Keratinocyte (primary cell): ENCODE results near the gene CFAP47. TPM values are rescaled to one million over a fixed set of nuclear protein-coding genes. Genes with fewer than 3 reads are reported as not detected.

Source experiments
- DNase-seq: peaks from one replicate; pipeline ENCODE4 v3.0.0-alpha.2; 2011; ENCODE audit warnings: low read depth, missing footprints, low spot score
- FAIRE-seq: peaks from 2 replicates; lab custom pipeline; 2011; peaks lifted over from hg19 to GRCh38; lab: Jason Lieb, UNC
- H2AFZ ChIP-seq: 2 replicates; pipeline ENCODE4 v1.6.0; 2012; ENCODE audit warnings: low read length, control low read depth, inconsistent platforms; ENCODE audit not compliant: control insufficient read depth
- H3K27ac ChIP-seq: 2 replicates; pipeline ENCODE4 v1.5.1; 2011; ENCODE audit warnings: low read length; ENCODE audit not compliant: control insufficient read depth, insufficient read depth
- H3K27me3 ChIP-seq: 3 replicates; pipeline ENCODE4 v1.6.0; 2011; ENCODE audit warnings: low read length; ENCODE audit not compliant: control insufficient read depth, insufficient read depth; ENCODE audit errors: extremely low read depth
- H3K36me3 ChIP-seq, 2 experiments: 2 replicates in 1 of 2; 3 replicates in 1 of 2; pipeline ENCODE4 v1.5.1; 2011; ENCODE audit warnings: low read length in 2 of 2, mild to moderate bottlenecking in 1 of 2; ENCODE audit not compliant: control insufficient read depth in 2 of 2, insufficient read depth in 2 of 2; ENCODE audit errors: extremely low read depth in 1 of 2
- H3K4me1 ChIP-seq: 3 replicates; pipeline ENCODE4 v1.5.1; 2011; ENCODE audit warnings: low read length; ENCODE audit not compliant: control insufficient read depth, insufficient read depth; ENCODE audit errors: extremely low read depth
- H3K4me2 ChIP-seq: 3 replicates; pipeline ENCODE4 v1.6.0; 2011; ENCODE audit warnings: low read depth, low read length; ENCODE audit not compliant: control insufficient read depth, insufficient read depth; ENCODE audit errors: extremely low read depth
- H3K4me3 ChIP-seq, 3 experiments: fragments of 200-600 bp in 1 of 3; sonication (generic) in 1 of 3; 2 replicates in 2 of 3; 3 replicates in 1 of 3; pipeline ENCODE4 v1.5.1; 2011 to 2016; ENCODE audit warnings: low read length in 3 of 3, mild to moderate bottlenecking in 3 of 3, control low read depth in 2 of 3, inconsistent platforms in 1 of 3, low read depth in 1 of 3, mixed read lengths in 1 of 3, mixed run types in 1 of 3, moderate library complexity in 1 of 3; ENCODE audit not compliant: control insufficient read depth in 2 of 3, insufficient read depth in 2 of 3; ENCODE audit errors: extremely low read depth in 1 of 3
- H3K79me2 ChIP-seq: 2 replicates; pipeline ENCODE4 v1.6.0; 2012; ENCODE audit warnings: low read length; ENCODE audit not compliant: control insufficient read depth, insufficient read depth
- H3K9ac ChIP-seq: 3 replicates; pipeline ENCODE4 v1.6.0; 2011; ENCODE audit warnings: low read length; ENCODE audit not compliant: control insufficient read depth, insufficient read depth; ENCODE audit errors: extremely low read depth
- H3K9me1 ChIP-seq: 3 replicates; pipeline ENCODE4 v1.6.0; 2011; ENCODE audit warnings: low read length; ENCODE audit not compliant: control insufficient read depth, insufficient read depth; ENCODE audit errors: extremely low read depth
- H3K9me3 ChIP-seq: 2 replicates; pipeline ENCODE4 v1.5.1; 2012; ENCODE audit warnings: low read depth, low read length; ENCODE audit not compliant: control insufficient read depth
- H4K20me1 ChIP-seq: 3 replicates; pipeline ENCODE4 v1.6.0; 2011; ENCODE audit warnings: low read length; ENCODE audit not compliant: control insufficient read depth, insufficient read depth; ENCODE audit errors: extremely low read depth
- EZH2 ChIP-seq: IDR thresholded peaks from one replicate; pipeline ENCODE4 v1.6.1; 2012; ENCODE audit warnings: inconsistent platforms, mild to moderate bottlenecking, low read length, moderate library complexity
- dilution Hi-C: fragments of 300-500 bp; cut with MboI; formaldehyde crosslinking; loops from one replicate; pipeline ENCODE4 v1.7.0; 2020; ENCODE audit warnings: low sequenced_read_pairs; ENCODE audit not compliant: extremely low pct_ligation_motif_present
- polyA plus RNA-seq, 5 experiments: library from polyadenylated mRNA; depleted of rRNA in 3 of 5; stranded (reverse) in 3 of 5; stranded (forward) in 1 of 5; unstranded in 1 of 5; fragments of >200 nt; gene quantifications; 1 replicate in 1 of 5; 2 replicates in 3 of 5; 3 replicates in 1 of 5; pipeline versions ENCODE4 v1.2.1 to v1.2.3, GENCODE V29; 2011 to 2012; ENCODE audit warnings: missing spikeins in 2 of 5, low read depth in 1 of 5, low replicate concordance in 1 of 5
- TF ChIP-seq, protein P1 (sequence below), 3 experiments: IDR thresholded peaks in 1 of 3; conservative IDR thresholded peaks in 1 of 3; optimal IDR thresholded peaks in 1 of 3; 2 replicates in 2 of 3; 3 replicates in 1 of 3; pipeline versions ENCODE3 to v1.5.1; 2011; ENCODE audit warnings: low read length in 3 of 3, mild to moderate bottlenecking in 3 of 3, moderate library complexity in 2 of 3, control low read depth in 1 of 3, inconsistent platforms in 1 of 3; ENCODE audit not compliant: insufficient read depth in 2 of 3; ENCODE audit errors: extremely low read depth in 1 of 3

The CFAP47 gene
- polyA plus RNA-seq, 1 donor (not counting 4 experiments of a cell fraction or from before 2014, with no cell fraction given) = not detected

DNA sequence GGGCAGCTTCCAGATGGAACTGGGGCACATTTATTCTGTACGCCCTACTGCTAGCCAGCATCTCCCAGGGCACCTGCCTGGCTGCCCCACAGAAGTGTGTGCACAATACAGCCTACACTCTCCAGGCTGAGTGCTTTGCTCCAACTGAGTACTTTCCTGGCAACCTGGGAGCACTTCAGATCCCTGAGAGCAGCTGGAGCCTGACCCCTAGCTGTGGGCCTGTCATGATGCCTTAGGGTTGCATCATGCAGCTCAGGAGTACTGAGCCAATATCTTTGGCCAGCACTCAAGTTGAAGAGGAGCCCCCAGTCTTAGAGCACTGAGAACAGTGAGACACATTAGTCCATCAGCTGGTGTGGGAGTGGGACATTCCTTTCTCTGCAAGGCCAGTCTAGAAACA lies 321.9 kb downstream of the CFAP47 start:
- no peak overlapping the region for H3K4me2 ChIP-seq
- H3K36me3 ChIP-seq = no peaks in the 10 kb centered on the region
- H3K4me3 ChIP-seq = no peak overlapping the region
- no peaks in the 10 kb centered on the region for H3K79me2 ChIP-seq
- TF ChIP-seq, protein P1, sequence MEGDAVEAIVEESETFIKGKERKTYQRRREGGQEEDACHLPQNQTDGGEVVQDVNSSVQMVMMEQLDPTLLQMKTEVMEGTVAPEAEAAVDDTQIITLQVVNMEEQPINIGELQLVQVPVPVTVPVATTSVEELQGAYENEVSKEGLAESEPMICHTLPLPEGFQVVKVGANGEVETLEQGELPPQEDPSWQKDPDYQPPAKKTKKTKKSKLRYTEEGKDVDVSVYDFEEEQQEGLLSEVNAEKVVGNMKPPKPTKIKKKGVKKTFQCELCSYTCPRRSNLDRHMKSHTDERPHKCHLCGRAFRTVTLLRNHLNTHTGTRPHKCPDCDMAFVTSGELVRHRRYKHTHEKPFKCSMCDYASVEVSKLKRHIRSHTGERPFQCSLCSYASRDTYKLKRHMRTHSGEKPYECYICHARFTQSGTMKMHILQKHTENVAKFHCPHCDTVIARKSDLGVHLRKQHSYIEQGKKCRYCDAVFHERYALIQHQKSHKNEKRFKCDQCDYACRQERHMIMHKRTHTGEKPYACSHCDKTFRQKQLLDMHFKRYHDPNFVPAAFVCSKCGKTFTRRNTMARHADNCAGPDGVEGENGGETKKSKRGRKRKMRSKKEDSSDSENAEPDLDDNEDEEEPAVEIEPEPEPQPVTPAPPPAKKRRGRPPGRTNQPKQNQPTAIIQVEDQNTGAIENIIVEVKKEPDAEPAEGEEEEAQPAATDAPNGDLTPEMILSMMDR (optimal IDR thresholded peaks at IDR 0.05 in 1 of 3, IDR thresholded peaks at IDR 0.05 in 1 of 3, conservative IDR thresholded peaks at IDR 0.05 in 1 of 3; ENCODE audit: extremely low read depth in 1 of 3, insufficient read depth in 2 of 3, low read length in 3 of 3) = peak in 2 of 3 experiments; percentile 30 to 36
- TF ChIP-seq EZH2 = no peak
- H4K20me1 ChIP-seq = no peaks in the 10 kb centered on the region
- no peaks in the 10 kb centered on the region for H3K9me1 ChIP-seq
- no peak overlapping the region for H3K9ac ChIP-seq
- H3K27me3 ChIP-seq = no peaks in the 10 kb centered on the region
- FAIRE-seq (no peak), DNase-seq (no peak)
- H3K27ac ChIP-seq = no peak overlapping the region
- no peaks in the 10 kb centered on the region for H3K9me3 ChIP-seq
- no peaks in the 10 kb centered on the region for H3K4me1 ChIP-seq
- dilution Hi-C loops = no loop called here
- H2AFZ ChIP-seq = no peak overlapping the region

DNA sequence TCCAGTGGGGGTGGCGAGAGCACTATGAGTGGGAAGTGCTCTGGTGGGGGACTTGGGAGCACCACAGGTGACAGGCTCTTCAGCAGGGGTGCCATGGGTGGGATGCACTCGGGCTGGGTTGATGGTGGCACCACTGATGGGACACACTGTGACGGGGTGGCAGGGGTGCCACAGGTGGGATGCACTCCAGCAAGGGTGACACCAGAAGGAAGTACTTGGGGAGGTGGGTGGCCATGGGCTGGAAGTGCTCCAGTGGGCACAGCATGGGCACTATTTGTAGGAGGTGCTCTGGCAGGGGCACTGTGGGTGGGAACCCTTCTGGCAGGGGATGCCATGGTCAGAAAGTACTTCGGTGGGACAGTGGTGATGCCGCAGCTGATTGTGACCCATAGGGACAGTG lies 346.6 kb downstream of the CFAP47 start:
- dilution Hi-C loops = no loop called here
- no peaks in the 10 kb centered on the region for H3K36me3 ChIP-seq
- TF ChIP-seq, protein P1 (optimal IDR thresholded peaks at IDR 0.05 in 1 of 3, IDR thresholded peaks at IDR 0.05 in 1 of 3, conservative IDR thresholded peaks at IDR 0.05 in 1 of 3; ENCODE audit: extremely low read depth in 1 of 3, insufficient read depth in 2 of 3, low read length in 3 of 3) = no peak
- no peak for TF ChIP-seq EZH2

More for the DNA sequence above, 346.6 kb downstream of the CFAP47 start:
- DNase-seq (no peak), FAIRE-seq (no peak)
- H3K27ac ChIP-seq = no peak overlapping the region
- H3K4me1 ChIP-seq = no peaks in the 10 kb centered on the region
- H3K79me2 ChIP-seq = no peaks in the 10 kb centered on the region
- H4K20me1 ChIP-seq = no peaks in the 10 kb centered on the region
- H2AFZ ChIP-seq = no peak overlapping the region
- no peaks in the 10 kb centered on the region for H3K27me3 ChIP-seq
- no peaks in the 10 kb centered on the region for H3K9me3 ChIP-seq
- no peak overlapping the region for H3K9ac ChIP-seq
- no peak overlapping the region for H3K4me2 ChIP-seq
- H3K9me1 ChIP-seq = no peaks in the 10 kb centered on the region
- no peak overlapping the region for H3K4me3 ChIP-seq
